OCI-LY7 (cell line): ENCODE results near the gene SIK3. TPM values are rescaled to one million over a fixed set of nuclear protein-coding genes. Genes with fewer than 3 reads are reported as not detected.

Experiments
- BruUV-seq: library from RNA; stranded (reverse); fragments of 400-500 nt; replicated peaks from 2 replicates; lab custom pipeline; 2021; lab: Mats Ljungman, UMichigan
- CTCF ChIA-PET: fragments of 300-600 bp; sonication (Branson Sonifier 250); formaldehyde crosslinking; loops from one replicate; lab custom pipeline; 2022; ENCODE audit warnings: antibody characterized with exemption; ENCODE audit not compliant: unreplicated experiment; lab: Charles Lee
- POLR2A ChIA-PET: fragments of 300-600 bp; sonication (Branson Sonifier 250); formaldehyde crosslinking; loops from one replicate; lab custom pipeline; 2022; ENCODE audit warnings: antibody characterized with exemption; lab: Charles Lee
- DNase-seq: peaks from one replicate; pipeline ENCODE4 v3.0.0-alpha.2; 2015; ENCODE audit warnings: low spot score
- H2AFZ ChIP-seq: fragments of 200-600 bp; sonication (generic), shearing (Covaris generic); 2 replicates; pipeline ENCODE4 v1.6.1; 2014; ENCODE audit warnings: mild to moderate bottlenecking, antibody characterized with exemption, low read length, moderate library complexity
- H3K27ac ChIP-seq: fragments of 200-600 bp; sonication (generic); 2 replicates; pipeline ENCODE4 v1.5.1; 2014; ENCODE audit warnings: mixed run types, low read depth, mild to moderate bottlenecking, moderate library complexity, low read length, inconsistent platforms; ENCODE audit not compliant: poor library complexity, severe bottlenecking
- H3K36me3 ChIP-seq: fragments of 200-600 bp; sonication (generic); 2 replicates; pipeline ENCODE4 v1.6.1; 2014; ENCODE audit warnings: mild to moderate bottlenecking, antibody characterized with exemption, low read length, moderate library complexity, mixed read lengths; ENCODE audit not compliant: insufficient read depth
- H3K4me1 ChIP-seq: fragments of 200-600 bp; sonication (generic); 2 replicates; pipeline ENCODE4 v1.5.1; 2014; ENCODE audit warnings: mild to moderate bottlenecking, low read length; ENCODE audit not compliant: insufficient read depth, poor library complexity, severe bottlenecking
- H3K4me2 ChIP-seq: fragments of 200-600 bp; sonication (generic); 2 replicates; pipeline ENCODE4 v1.6.1; 2014; ENCODE audit warnings: mild to moderate bottlenecking, low read length
- H3K4me3 ChIP-seq: fragments of 200-600 bp; sonication (generic); 2 replicates; pipeline ENCODE4 v1.5.1; 2014; ENCODE audit warnings: mild to moderate bottlenecking, low read depth, low read length; ENCODE audit not compliant: poor library complexity, severe bottlenecking
- H3K79me2 ChIP-seq: fragments of 200-600 bp; sonication (generic); 2 replicates; pipeline ENCODE4 v1.6.1; 2016; ENCODE audit warnings: low read depth, mild to moderate bottlenecking, low read length, moderate library complexity, mixed read lengths; ENCODE audit not compliant: insufficient read depth
- H3K9me2 ChIP-seq: fragments of 200-600 bp; sonication (generic); 2 replicates; pipeline ENCODE4 v1.6.1; 2016; ENCODE audit warnings: mild to moderate bottlenecking, low read length, mixed read lengths; ENCODE audit not compliant: insufficient read depth
- H3K9me3 ChIP-seq: fragments of 200-600 bp; sonication (generic); 2 replicates; pipeline ENCODE4 v1.6.1; 2014; ENCODE audit warnings: mild to moderate bottlenecking, mixed run types, low read length, mixed read lengths
- H4K20me1 ChIP-seq: fragments of 200-600 bp; sonication (generic); 2 replicates; pipeline ENCODE4 v1.6.1; 2014; ENCODE audit warnings: mild to moderate bottlenecking, antibody characterized with exemption, low read length, moderate library complexity, mixed read lengths; ENCODE audit not compliant: insufficient read depth
- EZH2phosphoT487 ChIP-seq: fragments of 200-600 bp; sonication (generic); IDR thresholded peaks from 2 replicates; pipeline ENCODE4 v1.6.1; 2018; ENCODE audit warnings: low read depth, borderline replicate concordance, mild to moderate bottlenecking, mixed run types, antibody characterized with exemption, low read length, moderate library complexity, mixed read lengths
- intact Hi-C: fragments of 100-400 bp; cut with micrococcal nuclease; formaldehyde crosslinking; loops from one replicate; pipeline ENCODE4 v1.10.0; 2022; ENCODE audit not compliant: unreplicated experiment
- total RNA-seq, 2 experiments: library from RNA; depleted of rRNA in 1 of 2; stranded (reverse); fragments of >200 nt in 1 of 2; shearing (Covaris generic) in 1 of 2; gene quantifications; 2 replicates each; pipeline ENCODE4 v1.2.3, GENCODE V29; 2014 to 2022
- TF ChIP-seq, protein P1 (sequence below): fragments of 200-600 bp; sonication (generic); conservative IDR thresholded peaks from 2 replicates; pipeline ENCODE4 v1.5.1; 2014; ENCODE audit warnings: mild to moderate bottlenecking, antibody characterized with exemption, low read length, moderate library complexity, mixed read lengths

SIK3 gene
- total RNA-seq, 2 experiments from 2014 or later: 29.3 to 72.9 TPM

- H3K36me3 ChIP-seq: no peaks in the 10 kb centered on the region; the same call in 1 of the 2 replicates
- BruUV-seq: no TSS peak
- CTCF ChIA-PET: no interaction called here
- H3K27ac ChIP-seq: no peak overlapping the region
- TF ChIP-seq, protein P1, sequence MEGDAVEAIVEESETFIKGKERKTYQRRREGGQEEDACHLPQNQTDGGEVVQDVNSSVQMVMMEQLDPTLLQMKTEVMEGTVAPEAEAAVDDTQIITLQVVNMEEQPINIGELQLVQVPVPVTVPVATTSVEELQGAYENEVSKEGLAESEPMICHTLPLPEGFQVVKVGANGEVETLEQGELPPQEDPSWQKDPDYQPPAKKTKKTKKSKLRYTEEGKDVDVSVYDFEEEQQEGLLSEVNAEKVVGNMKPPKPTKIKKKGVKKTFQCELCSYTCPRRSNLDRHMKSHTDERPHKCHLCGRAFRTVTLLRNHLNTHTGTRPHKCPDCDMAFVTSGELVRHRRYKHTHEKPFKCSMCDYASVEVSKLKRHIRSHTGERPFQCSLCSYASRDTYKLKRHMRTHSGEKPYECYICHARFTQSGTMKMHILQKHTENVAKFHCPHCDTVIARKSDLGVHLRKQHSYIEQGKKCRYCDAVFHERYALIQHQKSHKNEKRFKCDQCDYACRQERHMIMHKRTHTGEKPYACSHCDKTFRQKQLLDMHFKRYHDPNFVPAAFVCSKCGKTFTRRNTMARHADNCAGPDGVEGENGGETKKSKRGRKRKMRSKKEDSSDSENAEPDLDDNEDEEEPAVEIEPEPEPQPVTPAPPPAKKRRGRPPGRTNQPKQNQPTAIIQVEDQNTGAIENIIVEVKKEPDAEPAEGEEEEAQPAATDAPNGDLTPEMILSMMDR: no peak
- no peak for TF ChIP-seq EZH2phosphoT487
- intact Hi-C loops: no loop called here
- POLR2A ChIA-PET: interaction anchor here (0.7 to 1.1 kb wide), 2 partner anchors 23 to 26 kb away, joined by 3 to 4 read pairs; no protein-coding TSS in a partner anchor
- no peak overlapping the region for H3K4me2 ChIP-seq
- DNase-seq: no peak
- H4K20me1 ChIP-seq: peaks cover 11% of the 10 kb centered on the region; the same call in 1 of the 2 replicates
- H3K4me1 ChIP-seq: peaks cover 10% of the 10 kb centered on the region
- H3K9me2 ChIP-seq: no peaks in the 10 kb centered on the region
- H3K9me3 ChIP-seq: no peaks in the 10 kb centered on the region
- H3K4me3 ChIP-seq: no peak overlapping the region
- H3K79me2 ChIP-seq: peaks cover 87% of the 10 kb centered on the region
- H2AFZ ChIP-seq: no peak overlapping the region
Measured at GRCh38 chr11:117071344-117071787, 26.9 kb downstream of the SIK3 start.

DNA sequence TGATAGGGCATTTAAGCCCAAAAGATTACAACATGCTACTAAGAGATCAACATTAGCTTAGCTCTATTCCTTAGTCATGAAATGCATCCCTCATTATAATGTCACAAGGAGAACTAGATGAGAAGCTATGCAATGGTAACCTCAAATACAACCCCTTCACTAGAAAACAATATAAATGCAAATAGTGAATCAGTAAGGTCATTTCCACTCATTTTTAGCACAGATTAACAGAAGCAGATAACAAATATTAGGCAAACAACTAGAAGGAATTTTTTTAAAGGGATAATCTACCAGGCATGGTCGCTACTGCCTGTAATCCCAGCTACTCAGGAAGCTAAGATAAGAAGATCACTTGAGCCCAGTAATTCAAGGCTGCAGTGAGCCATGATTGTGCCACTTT is 28.2 kb downstream of the SIK3 start:
- Histone ChIP-seq H3K27ac (no peak overlapping the region), H3K4me3 (no peak overlapping the region), H3K4me2 (no peak overlapping the region), H3K4me1 (peaks cover 10% of the 10 kb centered on the region), H3K36me3 (no peaks in the 10 kb centered on the region), H3K9me2 (no peaks in the 10 kb centered on the region), H3K79me2 (peaks cover 91% of the 10 kb centered on the region), H2AFZ (no peak overlapping the region), H3K9me3 (no peaks in the 10 kb centered on the region), H4K20me1 (peaks cover 11% of the 10 kb centered on the region; the same call in 1 of the 2 replicates)
- intact Hi-C loops: no loop called here
- ChIA-PET CTCF (no interaction called here), POLR2A (interaction anchor here (0.5 to 1.2 kb wide), 9 partner anchors 9 to 354 kb away, joined by 3 to 8 read pairs (median 3); no protein-coding TSS in a partner anchor)
- no TSS peak for BruUV-seq
- TF ChIP-seq, protein P1: no peak
- no peak for TF ChIP-seq EZH2phosphoT487
- no peak for DNase-seq

- ChIA-PET POLR2A (no interaction called here), CTCF (no interaction called here)
- Histone ChIP-seq H3K9me3 (no peaks in the 10 kb centered on the region), H3K79me2 (peaks cover 91% of the 10 kb centered on the region), H3K4me2 (no peak overlapping the region), H3K4me1 (peaks cover 13% of the 10 kb centered on the region), H4K20me1 (peaks cover 12% of the 10 kb centered on the region; the same call in 1 of the 2 replicates), H3K9me2 (no peaks in the 10 kb centered on the region), H2AFZ (no peak overlapping the region), H3K27ac (no peak overlapping the region), H3K4me3 (no peak overlapping the region), H3K36me3 (no peaks in the 10 kb centered on the region)
- no TSS peak for BruUV-seq
- intact Hi-C loops: no loop called here
- TF ChIP-seq, protein P1: no peak
- TF ChIP-seq EZH2phosphoT487: no peak
- no peak for DNase-seq
Measured at GRCh38 chr11:117068303-117068860, 29.8 kb downstream of the SIK3 start.
